Measurements from ENCODE around the gene CACNA2D2. TPM values are rescaled to one million over a fixed set of nuclear protein-coding genes. Genes with fewer than 3 reads are reported as not detected.

The CACNA2D2 gene
- total and polyA plus RNA-seq, 3 donors from 2014 or later = 15.9 to 19.3 (median 16.1) TPM

DNA sequence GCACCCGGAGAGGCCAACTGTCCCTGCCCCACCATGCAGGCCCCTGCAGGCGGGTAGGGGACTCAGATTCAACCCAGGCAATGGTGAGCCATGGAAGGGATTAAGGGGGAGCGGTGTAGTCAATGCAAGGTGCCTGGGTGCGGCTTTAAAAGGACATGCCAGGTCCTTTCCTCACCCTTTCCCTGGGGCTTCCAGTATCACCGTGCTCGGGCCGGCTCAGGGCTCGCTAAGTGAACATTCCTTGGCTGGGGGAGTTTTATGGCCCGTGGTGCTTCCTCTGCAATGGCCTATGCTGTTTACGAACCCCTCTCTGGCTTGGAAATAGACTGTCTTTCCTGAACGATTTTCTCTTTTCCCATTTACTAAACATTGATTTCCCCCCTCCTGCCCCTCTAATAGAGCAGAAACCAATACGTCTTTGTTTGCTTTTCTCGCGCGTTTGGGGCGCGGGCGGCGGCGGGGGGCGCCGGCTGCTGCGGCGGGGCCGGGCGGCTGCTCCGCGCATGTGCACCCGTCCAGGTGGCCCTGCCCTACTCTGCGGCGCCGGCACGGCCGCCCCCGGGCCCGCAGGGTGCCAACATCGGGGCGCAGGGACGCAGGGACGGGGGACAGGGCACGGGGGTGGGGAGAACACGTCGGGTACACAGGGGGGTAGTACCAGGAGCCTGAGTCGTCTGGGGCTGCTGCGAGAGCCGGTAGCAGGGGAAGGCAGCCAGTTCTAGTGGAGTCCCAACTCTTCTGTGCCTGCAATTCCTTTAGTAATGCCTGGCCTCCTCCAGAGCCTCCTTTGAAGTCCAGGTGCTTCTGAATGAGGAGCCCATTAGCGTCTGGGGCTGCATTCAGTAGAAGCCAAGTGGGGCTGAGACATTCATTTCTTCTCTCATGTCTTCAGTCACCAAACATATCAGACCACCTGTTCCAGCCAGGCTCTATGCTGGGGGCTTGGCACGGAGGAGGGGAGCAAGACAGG, 26.9 kb upstream of the CACNA2D2 start:
- Histone ChIP-seq H3K36me3 (ENCODE audit: low read depth, missing control alignments) (no peaks in the 10 kb centered on the region), H3K4me1 (no peaks in the 10 kb centered on the region), H3K9me3 (no peaks in the 10 kb centered on the region), H3K27ac (no peak overlapping the region), H3K27me3 (no peaks in the 10 kb centered on the region), H3K4me3 (peak overlapping the region in 1 of 2 donors; percentile 18)
- DNase-seq = no peak
- TF ChIP-seq, protein P1, sequence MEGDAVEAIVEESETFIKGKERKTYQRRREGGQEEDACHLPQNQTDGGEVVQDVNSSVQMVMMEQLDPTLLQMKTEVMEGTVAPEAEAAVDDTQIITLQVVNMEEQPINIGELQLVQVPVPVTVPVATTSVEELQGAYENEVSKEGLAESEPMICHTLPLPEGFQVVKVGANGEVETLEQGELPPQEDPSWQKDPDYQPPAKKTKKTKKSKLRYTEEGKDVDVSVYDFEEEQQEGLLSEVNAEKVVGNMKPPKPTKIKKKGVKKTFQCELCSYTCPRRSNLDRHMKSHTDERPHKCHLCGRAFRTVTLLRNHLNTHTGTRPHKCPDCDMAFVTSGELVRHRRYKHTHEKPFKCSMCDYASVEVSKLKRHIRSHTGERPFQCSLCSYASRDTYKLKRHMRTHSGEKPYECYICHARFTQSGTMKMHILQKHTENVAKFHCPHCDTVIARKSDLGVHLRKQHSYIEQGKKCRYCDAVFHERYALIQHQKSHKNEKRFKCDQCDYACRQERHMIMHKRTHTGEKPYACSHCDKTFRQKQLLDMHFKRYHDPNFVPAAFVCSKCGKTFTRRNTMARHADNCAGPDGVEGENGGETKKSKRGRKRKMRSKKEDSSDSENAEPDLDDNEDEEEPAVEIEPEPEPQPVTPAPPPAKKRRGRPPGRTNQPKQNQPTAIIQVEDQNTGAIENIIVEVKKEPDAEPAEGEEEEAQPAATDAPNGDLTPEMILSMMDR (IDR thresholded peaks at IDR 0.05) = no peak
- no peak for TF ChIP-seq POLR2A (IDR thresholded peaks at IDR 0.05)
- intact Hi-C loops (cut with DNase I; ENCODE audit: low total_unique reads) = no loop called here
- 15 to 23% methylated on average over 14 to 48 of the region's 48 CpGs for WGBS, 2 donors

DNA sequence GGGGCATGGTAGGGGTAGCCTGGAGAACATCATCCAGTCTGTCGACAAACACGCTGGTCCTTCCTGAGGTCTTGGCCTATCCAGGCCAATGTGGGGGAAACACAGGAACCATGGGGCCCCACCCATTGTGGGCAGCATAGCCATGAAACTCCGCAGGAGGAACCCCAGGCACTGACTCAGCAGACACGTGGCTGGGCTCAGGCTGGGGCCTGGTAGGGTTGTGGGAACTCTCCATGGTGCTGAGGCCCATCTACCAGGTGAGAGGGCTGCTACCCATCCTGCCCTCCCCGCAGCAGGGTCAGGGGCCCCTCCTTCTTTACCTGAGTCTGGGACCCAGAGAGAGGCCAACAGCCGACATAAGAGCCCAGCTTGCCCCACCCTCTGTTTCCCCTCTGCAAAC, 22.6 kb upstream of the CACNA2D2 start:
- WGBS, 2 donors = 52 to 66% methylated on average over 5 to 6 of the region's 6 CpGs
- DNase-seq = peak; percentile 39

DNA sequence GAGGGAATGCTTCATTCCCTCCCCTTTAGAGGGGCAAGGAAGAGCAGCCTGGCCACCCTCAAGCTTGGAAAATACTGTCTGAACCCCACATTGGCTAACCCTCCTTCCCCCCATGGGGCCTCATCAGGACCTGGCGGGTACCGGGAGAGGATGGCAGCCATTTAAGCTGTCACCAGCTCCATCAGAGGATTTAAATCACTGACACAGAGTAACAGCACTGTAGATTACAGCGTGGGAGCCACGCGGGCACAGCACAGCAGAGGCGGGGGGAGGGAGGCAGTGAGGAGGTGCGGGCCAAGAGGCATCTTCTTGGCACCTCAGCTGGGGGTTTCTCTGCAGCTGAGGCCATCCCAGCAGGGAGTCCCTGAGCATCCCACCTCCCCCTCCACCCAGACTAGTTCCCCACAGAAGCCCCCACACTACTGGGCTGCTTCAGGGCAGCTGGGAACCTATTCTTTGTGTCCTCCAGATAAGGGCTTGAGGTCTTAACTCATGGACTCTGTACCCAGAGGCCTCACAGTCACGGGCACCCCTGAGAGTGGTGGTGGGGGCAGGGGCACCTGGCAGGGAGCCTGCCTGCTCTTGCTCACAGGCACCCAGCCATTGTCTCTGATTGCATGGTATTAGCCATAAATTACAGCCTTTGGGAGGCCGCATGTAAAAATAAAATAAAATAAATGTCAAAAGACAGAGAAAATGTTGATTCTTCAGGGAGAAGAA, 21.9 kb upstream of the CACNA2D2 start:
- no peaks in the 10 kb centered on the region for H3K36me3 ChIP-seq (ENCODE audit: low read depth, missing control alignments)
- no peak for DNase-seq
- no peak overlapping the region for H3K4me3 ChIP-seq
- TF ChIP-seq, protein P1 (IDR thresholded peaks at IDR 0.05) = no peak
- no peak for TF ChIP-seq POLR2A (IDR thresholded peaks at IDR 0.05)
- no peaks in the 10 kb centered on the region for H3K27me3 ChIP-seq
- H3K4me1 ChIP-seq = no peaks in the 10 kb centered on the region
- WGBS, 2 donors = 77 to 83% methylated on average over 7 to 9 of the region's 9 CpGs
- H3K9me3 ChIP-seq = no peaks in the 10 kb centered on the region
- no peak overlapping the region for H3K27ac ChIP-seq
- intact Hi-C loops (cut with DNase I; ENCODE audit: low total_unique reads) = no loop called here

More for the DNA sequence above, 22.6 kb upstream of the CACNA2D2 start:
- H3K36me3 ChIP-seq (ENCODE audit: low read depth, missing control alignments) = no peaks in the 10 kb centered on the region
- H3K27me3 ChIP-seq = no peaks in the 10 kb centered on the region
- intact Hi-C loops (cut with DNase I; ENCODE audit: low total_unique reads) = no loop called here
- no peaks in the 10 kb centered on the region for H3K9me3 ChIP-seq
- no peaks in the 10 kb centered on the region for H3K4me1 ChIP-seq
- TF ChIP-seq, protein P1 (IDR thresholded peaks at IDR 0.05) = no peak
- TF ChIP-seq POLR2A (IDR thresholded peaks at IDR 0.05) = no peak
- no peak overlapping the region for H3K4me3 ChIP-seq
- H3K27ac ChIP-seq = no peak overlapping the region

DNA sequence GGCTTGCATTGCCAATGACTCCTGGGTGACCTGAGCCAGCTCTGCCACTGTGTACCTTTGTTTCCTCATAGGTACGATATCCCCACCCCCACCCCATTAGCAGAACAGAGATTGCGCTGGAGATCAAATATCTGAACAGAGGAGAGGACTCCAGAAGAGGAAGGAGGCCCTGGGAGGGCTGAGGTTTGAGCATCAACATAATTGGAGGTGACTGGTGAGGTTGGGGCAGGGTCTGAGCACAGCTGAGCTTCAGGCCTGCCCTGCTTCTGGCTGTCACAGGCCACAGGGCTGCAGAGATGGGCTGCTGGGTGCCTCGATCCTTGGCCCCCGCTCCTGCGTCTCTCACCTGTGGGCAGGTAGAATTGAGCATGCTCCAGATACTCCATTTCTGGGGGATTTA, 21.3 kb upstream of the CACNA2D2 start:
- 78 to 88% methylated on average over 2 to 5 of the region's 5 CpGs for WGBS, 2 donors
- no peaks in the 10 kb centered on the region for H3K36me3 ChIP-seq (ENCODE audit: low read depth, missing control alignments)
- intact Hi-C loops (cut with DNase I; ENCODE audit: low total_unique reads) = no loop called here
- TF ChIP-seq, protein P1 (IDR thresholded peaks at IDR 0.05) = no peak
- TF ChIP-seq POLR2A (IDR thresholded peaks at IDR 0.05) = no peak
- no peaks in the 10 kb centered on the region for H3K27me3 ChIP-seq
- H3K4me1 ChIP-seq = no peaks in the 10 kb centered on the region
- no peaks in the 10 kb centered on the region for H3K9me3 ChIP-seq
- no peak for DNase-seq
- H3K4me3 ChIP-seq = no peak overlapping the region
- no peak overlapping the region for H3K27ac ChIP-seq
